PC-9 (cell line): ENCODE data around the gene RARB. TPM values are rescaled to one million over a fixed set of nuclear protein-coding genes. Genes with fewer than 3 reads are reported as not detected.

ENCODE experiments used
- BruUV-seq: library from RNA; stranded (reverse); fragments of 400-500 nt; replicated peaks from 2 replicates; lab custom pipeline; 2021; lab: Mats Ljungman, UMichigan
- CTCF ChIA-PET: fragments of 300-600 bp; sonication (Branson Sonifier 250); formaldehyde crosslinking; loops from one replicate; lab custom pipeline; 2022; ENCODE audit warnings: antibody characterized with exemption; lab: Charles Lee
- POLR2A ChIA-PET: fragments of 300-600 bp; sonication (Branson Sonifier 250); formaldehyde crosslinking; loops from one replicate; lab custom pipeline; 2022; ENCODE audit warnings: antibody characterized with exemption; ENCODE audit not compliant: unreplicated experiment; lab: Charles Lee
- DNase-seq, 2 experiments: peaks; one replicate each; pipeline versions ENCODE4 v3.0.0 to v3.0.0-alpha.2; 2015 to 2022; ENCODE audit warnings: mixed read lengths in 1 of 2
- H2AFZ ChIP-seq: fragments of 200-600 bp; sonication (generic); 2 replicates; pipeline ENCODE4 v1.8.1; 2017; ENCODE audit warnings: antibody characterized with exemption
- H3F3A ChIP-seq: fragments of 200-600 bp; sonication (generic); 2 replicates; pipeline ENCODE4 v1.8.1; 2017; ENCODE audit warnings: antibody characterized with exemption, mild to moderate bottlenecking, low read depth; ENCODE audit not compliant: insufficient read depth
- H3K27ac ChIP-seq: fragments of 200-600 bp; sonication (generic); 2 replicates; pipeline ENCODE4 v1.6.1; 2016; ENCODE audit warnings: mixed run types
- H3K27me3 ChIP-seq: fragments of 200-600 bp; sonication (generic); 2 replicates; pipeline ENCODE4 v1.6.1; 2016; ENCODE audit warnings: low read depth, mixed run types; ENCODE audit not compliant: insufficient read depth
- H3K36me3 ChIP-seq: fragments of 200-600 bp; sonication (generic); 2 replicates; pipeline ENCODE4 v1.6.1; 2016; ENCODE audit warnings: low read depth, mixed run types
- H3K4me1 ChIP-seq: fragments of 200-600 bp; sonication (generic); replicated peaks from 2 replicates; pipeline ENCODE4 v1.6.1; 2016; ENCODE audit warnings: mixed run types; ENCODE audit not compliant: insufficient read depth
- H3K4me2 ChIP-seq: fragments of 200-600 bp; sonication (generic); 2 replicates; pipeline ENCODE4 v1.6.1; 2017; ENCODE audit warnings: mixed run types
- H3K4me3 ChIP-seq: fragments of 200-600 bp; sonication (generic); 2 replicates; pipeline ENCODE4 v1.6.1; 2016; ENCODE audit warnings: mixed run types
- H3K79me2 ChIP-seq: fragments of 200-600 bp; sonication (generic); 2 replicates; pipeline ENCODE4 v1.6.1; 2017; ENCODE audit warnings: low read depth, mixed run types
- H3K9me2 ChIP-seq: fragments of 200-600 bp; sonication (generic); 2 replicates; pipeline ENCODE4 v1.8.1; 2017; ENCODE audit warnings: mild to moderate bottlenecking; ENCODE audit not compliant: insufficient read depth
- H3K9me3 ChIP-seq: fragments of 200-600 bp; sonication (generic); 2 replicates; pipeline ENCODE4 v1.8.1; 2016; ENCODE audit warnings: low read depth; ENCODE audit not compliant: insufficient read depth
- H4K20me1 ChIP-seq: fragments of 200-600 bp; sonication (generic); 2 replicates; pipeline ENCODE4 v1.8.1; 2017; ENCODE audit not compliant: insufficient read depth
- CTCF ChIP-seq: fragments of 200-600 bp; sonication (generic); conservative IDR thresholded peaks from 2 replicates; pipeline ENCODE4 v1.6.1; 2017; ENCODE audit warnings: mixed run types, antibody characterized with exemption, mild to moderate bottlenecking, moderate library complexity
- EZH2 ChIP-seq: fragments of 200-600 bp; sonication (generic); IDR thresholded peaks from 2 replicates; pipeline ENCODE4 v1.8.0; 2017; ENCODE audit warnings: antibody characterized with exemption, low read depth
- intact Hi-C: fragments of 100-400 bp; cut with micrococcal nuclease; formaldehyde crosslinking; loops from one replicate; pipeline ENCODE4 v1.10.0; 2022; ENCODE audit not compliant: unreplicated experiment
- total RNA-seq: library from RNA; stranded (reverse); gene quantifications from 2 replicates; pipeline ENCODE4 v1.2.3, GENCODE V29; 2021

The RARB gene
- total RNA-seq, 1 experiment from 2014 or later: 1.0 TPM

GRCh38 chr3:25495726-25496253 lies 67.7 kb downstream of the RARB start:
- no TSS peak for BruUV-seq
- H3K36me3 ChIP-seq: no peaks in the 10 kb centered on the region
- H3K27ac ChIP-seq: no peak overlapping the region
- H4K20me1 ChIP-seq: no peaks in the 10 kb centered on the region
- no peaks in the 10 kb centered on the region for H3F3A ChIP-seq
- intact Hi-C loops: no loop called here
- peaks cover 33% of the 10 kb centered on the region; the same call in 1 of the 2 replicates for H3K9me3 ChIP-seq
- DNase-seq: no peak
- H3K4me1 ChIP-seq: no peaks in the 10 kb centered on the region
- CTCF ChIA-PET: no interaction called here
- no peak for TF ChIP-seq CTCF
- no peak for TF ChIP-seq EZH2
- no peaks in the 10 kb centered on the region for H3K9me2 ChIP-seq
- no peak overlapping the region for H3K4me2 ChIP-seq
- H3K79me2 ChIP-seq: no peaks in the 10 kb centered on the region
- no peak overlapping the region for H2AFZ ChIP-seq
- no peaks in the 10 kb centered on the region for H3K27me3 ChIP-seq
- H3K4me3 ChIP-seq: no peak overlapping the region
- POLR2A ChIA-PET: no interaction called here

GRCh38 chr3:25497096-25497495 lies 69.0 kb downstream of the RARB start:
- H3K79me2 ChIP-seq: no peaks in the 10 kb centered on the region
- no peaks in the 10 kb centered on the region for H4K20me1 ChIP-seq
- no TSS peak for BruUV-seq
- intact Hi-C loops: no loop called here
- no peak overlapping the region for H3K27ac ChIP-seq
- no peak for DNase-seq
- POLR2A ChIA-PET: no interaction called here
- H3K9me3 ChIP-seq: peaks cover 33% of the 10 kb centered on the region; the same call in 1 of the 2 replicates
- no peaks in the 10 kb centered on the region for H3K27me3 ChIP-seq
- no peaks in the 10 kb centered on the region for H3K4me1 ChIP-seq
- H3K9me2 ChIP-seq: no peaks in the 10 kb centered on the region
- CTCF ChIA-PET: no interaction called here
- H3F3A ChIP-seq: no peaks in the 10 kb centered on the region
- no peak overlapping the region for H3K4me2 ChIP-seq
- no peaks in the 10 kb centered on the region for H3K36me3 ChIP-seq
- H3K4me3 ChIP-seq: no peak overlapping the region
- no peak overlapping the region for H2AFZ ChIP-seq
- TF ChIP-seq CTCF (no peak), EZH2 (no peak)

- no peak overlapping the region for H3K27ac ChIP-seq
- no peak for DNase-seq
- H2AFZ ChIP-seq: no peak overlapping the region
- H3K9me2 ChIP-seq: no peaks in the 10 kb centered on the region
- no peaks in the 10 kb centered on the region for H4K20me1 ChIP-seq
- intact Hi-C loops: no loop called here
- ChIA-PET POLR2A (no interaction called here), CTCF (no interaction called here)
- H3K9me3 ChIP-seq: peaks cover 8% of the 10 kb centered on the region; the same call in 1 of the 2 replicates
- H3K4me2 ChIP-seq: no peak overlapping the region
- H3K36me3 ChIP-seq: no peaks in the 10 kb centered on the region
- no peaks in the 10 kb centered on the region for H3K4me1 ChIP-seq
- H3K79me2 ChIP-seq: no peaks in the 10 kb centered on the region
- TF ChIP-seq EZH2 (no peak), CTCF (no peak)
- BruUV-seq: no TSS peak
- no peak overlapping the region for H3K4me3 ChIP-seq
- no peaks in the 10 kb centered on the region for H3F3A ChIP-seq
- H3K27me3 ChIP-seq: no peaks in the 10 kb centered on the region
These were observed 72.7 kb downstream of the RARB start for GRCh38 chr3:25500706-25501210.
